HG03558 (cell line): Measurements from ENCODE around the gene RPL10L.

ENCODE experiments used
- ATAC-seq: cut with Tn5 transposase; IDR thresholded peaks from one replicate; pipeline ENCODE4 v1.9.1; 2021; ENCODE audit warnings: moderate number of reproducible peaks; ENCODE audit not compliant: unreplicated experiment; ENCODE audit errors: extremely low read depth

The RPL10L gene

DNA sequence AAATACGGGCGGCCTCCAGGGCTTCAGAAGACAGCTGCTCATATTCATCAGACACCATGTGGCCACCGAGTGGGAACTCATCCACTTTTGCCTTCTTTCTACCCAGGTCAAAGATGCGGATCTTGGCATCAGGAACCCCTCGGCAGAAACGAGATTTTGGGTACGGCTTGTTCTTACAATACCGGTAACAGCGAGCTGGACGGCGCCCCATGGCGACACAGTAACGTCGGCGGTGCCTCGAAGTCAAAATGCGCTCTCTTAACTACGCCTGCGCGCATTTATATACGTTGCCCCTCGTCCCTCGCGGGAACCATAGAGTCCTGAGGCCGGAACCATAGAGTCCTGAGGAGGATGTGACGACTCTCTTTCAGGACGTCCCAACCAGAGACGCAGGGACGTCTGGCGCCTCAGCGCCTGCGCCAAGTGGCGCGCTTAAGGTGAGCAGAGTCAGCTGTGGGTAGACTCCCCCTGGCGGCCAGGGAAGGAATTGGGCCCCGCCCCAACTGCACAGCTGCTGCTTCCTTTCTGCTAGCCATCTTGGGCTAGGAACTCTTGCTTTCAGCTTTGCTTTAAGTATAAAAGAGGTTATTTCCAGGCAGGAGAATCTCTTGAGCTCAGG is at the start of gene RPL10L:
Gene RPL10L (minus strand): TSS at position 256 of the 619 bp plus-strand sequence. CDS start 45 bp downstream, at position 211.
- ATAC-seq = no peak

GRCh38 chr14:46691819-46692218 is 40.2 kb upstream of the RPL10L start:
- ATAC-seq = no peak

- ATAC-seq = no peak
Observed at GRCh38 chr14:46686652-46687051, 35.1 kb upstream of the RPL10L start.

DNA sequence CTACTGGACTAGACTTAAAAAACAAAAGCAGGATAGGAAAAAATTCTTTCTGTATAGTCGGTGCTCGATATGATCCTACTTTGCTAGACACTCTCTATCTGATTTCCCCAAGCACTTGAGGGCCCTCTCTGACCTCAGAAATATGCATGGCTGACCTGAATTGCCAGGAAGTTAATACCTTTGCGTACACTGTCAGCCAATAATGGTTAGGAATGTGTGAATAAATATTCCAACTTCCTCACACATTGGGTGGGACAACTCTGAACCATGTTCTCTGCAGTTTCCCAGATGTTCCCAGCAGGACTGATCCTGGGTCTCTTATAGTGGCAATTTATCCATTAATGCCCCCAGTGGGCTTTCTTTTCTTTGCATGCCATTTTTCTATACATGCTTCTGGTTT is 20.5 kb upstream of the RPL10L start:
- no peak for ATAC-seq

DNA sequence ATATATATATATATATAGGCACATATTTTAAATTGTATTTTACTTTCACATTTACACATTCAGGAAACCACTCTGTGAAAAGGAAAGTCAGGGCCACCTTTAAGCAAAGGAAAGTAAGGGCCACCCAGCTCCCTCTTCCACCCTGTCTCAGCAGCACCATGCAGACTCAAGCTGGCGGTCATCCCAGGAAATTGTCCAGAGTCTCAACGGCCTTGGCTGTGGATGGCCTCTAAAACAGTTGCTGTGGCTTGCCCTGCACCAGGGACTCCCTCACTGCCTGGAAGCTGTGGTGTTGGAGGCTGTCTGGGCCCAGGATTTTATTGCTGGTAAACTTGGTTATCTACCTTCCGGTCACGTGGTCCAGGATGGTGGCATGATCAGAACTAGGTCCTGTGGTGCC is 11.8 kb upstream of the RPL10L start:
- no peak for ATAC-seq

- ATAC-seq = no peak
Observed at GRCh38 chr14:46661728-46662127, 10.1 kb upstream of the RPL10L start.

- ATAC-seq = no peak
Observed at GRCh38 chr14:46653031-46653755, 1.6 kb upstream of the RPL10L start.

DNA sequence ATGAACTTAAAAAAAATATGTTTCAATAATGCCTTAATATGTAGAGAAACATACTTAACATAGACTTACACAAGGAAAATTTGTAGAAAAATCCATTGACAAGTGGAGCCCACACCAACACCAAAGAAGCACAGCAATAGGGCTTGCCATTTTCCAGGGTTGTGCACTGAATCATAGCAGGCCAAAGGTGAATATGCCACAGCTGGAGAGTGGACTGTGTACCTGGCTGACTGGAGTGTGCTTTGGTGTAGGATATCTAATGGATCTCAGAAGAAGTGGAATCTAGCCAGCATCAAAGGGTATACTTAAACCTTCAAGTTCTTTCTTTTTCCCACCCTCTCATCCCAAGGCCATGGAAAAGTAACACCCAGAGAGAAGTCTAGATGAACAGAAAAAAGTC is 4.8 kb downstream of the RPL10L start:
- ATAC-seq = no peak

GRCh38 chr14:46626876-46627275 is 24.7 kb downstream of the RPL10L start:
- ATAC-seq = no peak
